ENCODE data around the gene MMD. TPM values are rescaled to one million over a fixed set of nuclear protein-coding genes. Genes with fewer than 3 reads are reported as not detected.

Gene MMD
- total and polyA plus RNA-seq, 2 of the 13 experiments (the other 11 are each of a cell fraction or from before 2014, with no cell fraction given): 121 to 225 TPM

DNA sequence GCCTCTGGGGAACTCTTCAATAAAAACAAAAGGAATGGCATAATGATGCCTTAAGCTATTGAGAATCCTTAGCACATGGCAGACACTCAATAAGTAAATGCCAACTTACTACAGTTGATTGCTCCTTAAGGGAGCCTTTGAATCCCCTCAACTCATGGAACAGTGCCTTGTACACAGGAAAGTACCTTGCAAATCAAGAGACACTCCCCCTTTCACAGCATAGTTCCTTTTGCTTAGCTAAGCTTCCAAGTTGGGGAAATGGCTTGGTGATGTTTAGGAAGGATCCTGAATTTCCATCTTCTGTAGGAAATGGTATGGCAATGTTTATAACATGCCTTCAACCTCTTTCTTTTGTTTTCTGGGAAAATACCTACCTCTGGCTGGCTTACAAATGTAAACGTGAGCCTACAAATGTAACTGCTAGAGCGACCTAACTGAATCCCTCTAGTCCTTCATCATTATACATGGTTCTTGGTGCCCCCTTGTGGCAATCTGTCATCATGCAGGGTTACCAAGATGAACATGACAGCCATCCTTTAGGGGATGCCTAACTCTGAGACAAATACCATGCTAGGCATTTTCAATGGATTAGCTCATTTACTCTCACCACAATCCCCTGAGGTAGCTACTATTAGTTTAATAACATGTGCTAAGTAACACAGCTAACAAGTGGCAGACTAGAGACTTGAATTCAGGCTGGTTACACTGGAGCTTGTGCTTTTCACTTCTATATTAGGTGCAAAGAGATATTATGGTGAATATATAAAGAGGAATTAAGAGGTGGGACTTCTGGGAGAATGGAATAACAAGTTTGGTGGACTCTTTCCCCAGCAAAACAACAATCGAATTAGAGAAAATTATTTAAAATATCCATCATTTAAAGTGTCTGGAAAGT, 65.0 kb downstream of the MMD start (continued):
- TF ChIP-seq ZMYM4 (CRISPR knock-in tag; IDR thresholded peaks at IDR 0.05): peak; percentile 80; the same call in 1 of the 2 replicates
- TF ChIP-seq DNMT3B (CRISPR knock-in tag; conservative IDR thresholded peaks at IDR 0.05): peak; percentile 30; the same call in 1 of the 2 replicates
- TF ChIP-seq ZNF225 (CRISPR knock-in tag; IDR thresholded peaks at IDR 0.05): no peak
- TF ChIP-seq, protein P1, sequence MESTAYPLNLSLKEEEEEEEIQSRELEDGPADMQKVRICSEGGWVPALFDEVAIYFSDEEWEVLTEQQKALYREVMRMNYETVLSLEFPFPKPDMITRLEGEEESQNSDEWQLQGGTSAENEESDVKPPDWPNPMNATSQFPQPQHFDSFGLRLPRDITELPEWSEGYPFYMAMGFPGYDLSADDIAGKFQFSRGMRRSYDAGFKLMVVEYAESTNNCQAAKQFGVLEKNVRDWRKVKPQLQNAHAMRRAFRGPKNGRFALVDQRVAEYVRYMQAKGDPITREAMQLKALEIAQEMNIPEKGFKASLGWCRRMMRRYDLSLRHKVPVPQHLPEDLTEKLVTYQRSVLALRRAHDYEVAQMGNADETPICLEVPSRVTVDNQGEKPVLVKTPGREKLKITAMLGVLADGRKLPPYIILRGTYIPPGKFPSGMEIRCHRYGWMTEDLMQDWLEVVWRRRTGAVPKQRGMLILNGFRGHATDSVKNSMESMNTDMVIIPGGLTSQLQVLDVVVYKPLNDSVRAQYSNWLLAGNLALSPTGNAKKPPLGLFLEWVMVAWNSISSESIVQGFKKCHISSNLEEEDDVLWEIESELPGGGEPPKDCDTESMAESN (CRISPR knock-in tag; conservative IDR thresholded peaks at IDR 0.05): 0 out of 2 replicates have a peak, but pooled peaks have one; percentile 36
- TF ChIP-seq IRF2 (CRISPR knock-in tag; IDR thresholded peaks at IDR 0.05): peak; percentile 68; the same call in 1 of the 2 replicates
- peak; percentile 86 for TF ChIP-seq RAD21 (CRISPR knock-in tag; IDR thresholded peaks at IDR 0.05)
- peak; percentile 96 for TF ChIP-seq STAG1 (CRISPR knock-in tag; IDR thresholded peaks at IDR 0.05)
- TF ChIP-seq NFKBIZ (CRISPR knock-in tag; IDR thresholded peaks at IDR 0.05): no peak
- TF ChIP-seq EED (CRISPR knock-in tag; IDR thresholded peaks at IDR 0.05): no peak
- 0 out of 2 replicates have a peak, but pooled peaks have one; percentile 12 for TF ChIP-seq ISL2 (CRISPR knock-in tag; IDR thresholded peaks at IDR 0.05)
- TF ChIP-seq HOXD1 (CRISPR knock-in tag; IDR thresholded peaks at IDR 0.05): no peak
- TF ChIP-seq RARG (CRISPR knock-in tag; IDR thresholded peaks at IDR 0.05; ENCODE audit: low read depth): no peak
- 0 out of 2 replicates have a peak, but pooled peaks have one; percentile 29 for TF ChIP-seq KAT8 (CRISPR knock-in tag; IDR thresholded peaks at IDR 0.05)
- TF ChIP-seq SMYD3 (CRISPR knock-in tag; IDR thresholded peaks at IDR 0.05): 0 out of 2 replicates have a peak, but pooled peaks have one; percentile 43
- TF ChIP-seq, protein P2, sequence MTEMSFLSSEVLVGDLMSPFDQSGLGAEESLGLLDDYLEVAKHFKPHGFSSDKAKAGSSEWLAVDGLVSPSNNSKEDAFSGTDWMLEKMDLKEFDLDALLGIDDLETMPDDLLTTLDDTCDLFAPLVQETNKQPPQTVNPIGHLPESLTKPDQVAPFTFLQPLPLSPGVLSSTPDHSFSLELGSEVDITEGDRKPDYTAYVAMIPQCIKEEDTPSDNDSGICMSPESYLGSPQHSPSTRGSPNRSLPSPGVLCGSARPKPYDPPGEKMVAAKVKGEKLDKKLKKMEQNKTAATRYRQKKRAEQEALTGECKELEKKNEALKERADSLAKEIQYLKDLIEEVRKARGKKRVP (CRISPR knock-in tag; IDR thresholded peaks at IDR 0.05): 0 out of 4 replicates have a peak, but pooled peaks of 1 of the 2 experiments have one; percentile 21
- peak in 1 of 2 experiments; percentile 58; a peak in 1 of 4 replicates for TF ChIP-seq KLF16 (CRISPR knock-in tag; IDR thresholded peaks at IDR 0.05)
- TF ChIP-seq PPARG (CRISPR knock-in tag; conservative IDR thresholded peaks at IDR 0.05): peak; percentile 49; the same call in 1 of the 2 replicates
- 0 out of 2 replicates have a peak, but pooled peaks have one; percentile 36 for TF ChIP-seq TBX2 (CRISPR knock-in tag; IDR thresholded peaks at IDR 0.05; ENCODE audit: borderline replicate concordance)
- TF ChIP-seq ZBTB1 (CRISPR knock-in tag; IDR thresholded peaks at IDR 0.05; ENCODE audit: borderline replicate concordance): no peak
- TF ChIP-seq, protein P3, sequence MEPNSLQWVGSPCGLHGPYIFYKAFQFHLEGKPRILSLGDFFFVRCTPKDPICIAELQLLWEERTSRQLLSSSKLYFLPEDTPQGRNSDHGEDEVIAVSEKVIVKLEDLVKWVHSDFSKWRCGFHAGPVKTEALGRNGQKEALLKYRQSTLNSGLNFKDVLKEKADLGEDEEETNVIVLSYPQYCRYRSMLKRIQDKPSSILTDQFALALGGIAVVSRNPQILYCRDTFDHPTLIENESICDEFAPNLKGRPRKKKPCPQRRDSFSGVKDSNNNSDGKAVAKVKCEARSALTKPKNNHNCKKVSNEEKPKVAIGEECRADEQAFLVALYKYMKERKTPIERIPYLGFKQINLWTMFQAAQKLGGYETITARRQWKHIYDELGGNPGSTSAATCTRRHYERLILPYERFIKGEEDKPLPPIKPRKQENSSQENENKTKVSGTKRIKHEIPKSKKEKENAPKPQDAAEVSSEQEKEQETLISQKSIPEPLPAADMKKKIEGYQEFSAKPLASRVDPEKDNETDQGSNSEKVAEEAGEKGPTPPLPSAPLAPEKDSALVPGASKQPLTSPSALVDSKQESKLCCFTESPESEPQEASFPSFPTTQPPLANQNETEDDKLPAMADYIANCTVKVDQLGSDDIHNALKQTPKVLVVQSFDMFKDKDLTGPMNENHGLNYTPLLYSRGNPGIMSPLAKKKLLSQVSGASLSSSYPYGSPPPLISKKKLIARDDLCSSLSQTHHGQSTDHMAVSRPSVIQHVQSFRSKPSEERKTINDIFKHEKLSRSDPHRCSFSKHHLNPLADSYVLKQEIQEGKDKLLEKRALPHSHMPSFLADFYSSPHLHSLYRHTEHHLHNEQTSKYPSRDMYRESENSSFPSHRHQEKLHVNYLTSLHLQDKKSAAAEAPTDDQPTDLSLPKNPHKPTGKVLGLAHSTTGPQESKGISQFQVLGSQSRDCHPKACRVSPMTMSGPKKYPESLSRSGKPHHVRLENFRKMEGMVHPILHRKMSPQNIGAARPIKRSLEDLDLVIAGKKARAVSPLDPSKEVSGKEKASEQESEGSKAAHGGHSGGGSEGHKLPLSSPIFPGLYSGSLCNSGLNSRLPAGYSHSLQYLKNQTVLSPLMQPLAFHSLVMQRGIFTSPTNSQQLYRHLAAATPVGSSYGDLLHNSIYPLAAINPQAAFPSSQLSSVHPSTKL (CRISPR knock-in tag; IDR thresholded peaks at IDR 0.05): peak; percentile 57; the same call in 1 of the 2 replicates
- peak; percentile 20; the same call in 1 of the 2 replicates for TF ChIP-seq ATF1 (CRISPR knock-in tag; IDR thresholded peaks at IDR 0.05)
- TF ChIP-seq MIER2 (CRISPR knock-in tag; IDR thresholded peaks at IDR 0.05): 0 out of 2 replicates have a peak, but pooled peaks have one; percentile 32
